Middle frontal gyrus (tissue), 1 donor: Measurements from ENCODE around the gene ITIH5.

Experiments
- DNase-seq: peaks from one replicate; pipeline ENCODE4 v3.0.0-alpha.2; 2015; ENCODE audit warnings: low spot score; ENCODE audit errors: extremely low spot score

ITIH5 gene

GRCh38 chr10:7634142-7634894 is 32.4 kb downstream of the ITIH5 start:
- no peak for DNase-seq

GRCh38 chr10:7626283-7626682 is 40.5 kb downstream of the ITIH5 start:
- no peak for DNase-seq

GRCh38 chr10:7625836-7626235 is 40.9 kb downstream of the ITIH5 start:
- no peak for DNase-seq

GRCh38 chr10:7625009-7625408 is 41.8 kb downstream of the ITIH5 start:
- DNase-seq, result no peak

GRCh38 chr10:7622969-7623368 is 43.8 kb downstream of the ITIH5 start:
- DNase-seq, result no peak

- no peak for DNase-seq
Observed at GRCh38 chr10:7618461-7618860, 48.3 kb downstream of the ITIH5 start.

GRCh38 chr10:7611909-7612308 is 54.9 kb downstream of the ITIH5 start:
- no peak for DNase-seq

GRCh38 chr10:7610651-7611389 is 55.9 kb downstream of the ITIH5 start:
- DNase-seq, result no peak

GRCh38 chr10:7610026-7610425 is 56.7 kb downstream of the ITIH5 start:
- no peak for DNase-seq

GRCh38 chr10:7609556-7609955 is 57.2 kb downstream of the ITIH5 start:
- no peak for DNase-seq

GRCh38 chr10:7608001-7608400 is 58.8 kb downstream of the ITIH5 start:
- no peak for DNase-seq

GRCh38 chr10:7606951-7607404 is 59.8 kb downstream of the ITIH5 start:
- DNase-seq, result no peak

GRCh38 chr10:7605565-7606295 is 61.0 kb downstream of the ITIH5 start:
- no peak for DNase-seq

- no peak for DNase-seq
Observed at GRCh38 chr10:7601023-7601656, 65.6 kb downstream of the ITIH5 start.

GRCh38 chr10:7598771-7599170 is 68.0 kb downstream of the ITIH5 start:
- DNase-seq, result no peak

GRCh38 chr10:7596356-7596755 is 70.4 kb downstream of the ITIH5 start:
- no peak for DNase-seq

- no peak for DNase-seq
Observed at GRCh38 chr10:7593905-7594304, 72.9 kb downstream of the ITIH5 start.

- DNase-seq, result no peak
Observed at GRCh38 chr10:7593063-7593462, 73.7 kb downstream of the ITIH5 start.

- DNase-seq, result no peak
Observed at GRCh38 chr10:7592627-7593026, 74.1 kb downstream of the ITIH5 start.

GRCh38 chr10:7590271-7590670 is 76.5 kb downstream of the ITIH5 start:
- DNase-seq, result no peak

GRCh38 chr10:7589748-7590147 is 77.0 kb downstream of the ITIH5 start:
- no peak for DNase-seq

GRCh38 chr10:7587865-7588188 is 78.9 kb downstream of the ITIH5 start:
- no peak for DNase-seq
